Neural crest cell (in vitro differentiated cells): ENCODE data around the gene TECTA. TPM values are rescaled to one million over a fixed set of nuclear protein-coding genes. Genes with fewer than 3 reads are reported as not detected.

Source experiments
- DNase-seq: peaks from one replicate; pipeline ENCODE4 v3.0.0; 2021; ENCODE audit warnings: low read depth, mixed read lengths, low spot score
- H3K27ac Mint-ChIP-seq: one replicate; pipeline ENCODE4 v1.8.0; 2021; ENCODE audit warnings: mild to moderate bottlenecking, mixed read lengths; ENCODE audit not compliant: unreplicated experiment
- H3K27me3 Mint-ChIP-seq: 2 replicates; pipeline ENCODE4 v1.8.0; 2021; ENCODE audit warnings: low read depth, mild to moderate bottlenecking, mixed read lengths
- H3K36me3 Mint-ChIP-seq: 2 replicates; pipeline ENCODE4 v1.8.0; 2021; ENCODE audit warnings: low read depth, mild to moderate bottlenecking, mixed read lengths
- H3K4me1 Mint-ChIP-seq: 2 replicates; pipeline ENCODE4 v1.8.0; 2021; ENCODE audit warnings: mixed read lengths
- H3K4me3 Mint-ChIP-seq: one replicate; pipeline ENCODE4 v1.8.0; 2021; ENCODE audit warnings: mild to moderate bottlenecking, mixed read lengths
- H3K9me3 Mint-ChIP-seq: 2 replicates; pipeline ENCODE4 v1.8.0; 2021; ENCODE audit warnings: mixed read lengths
- CTCF ChIP-seq: fragments of 200-600 bp; sonication (generic); conservative IDR thresholded peaks from 2 replicates; pipeline ENCODE4 v1.5.0; 2021; ENCODE audit warnings: antibody characterized with exemption, mild to moderate bottlenecking
- total RNA-seq: library from RNA; stranded (reverse); gene quantifications from 2 replicates; pipeline ENCODE4 v1.2.1, GENCODE V29; 2021

The TECTA gene
- total RNA-seq, 1 donor from 2014 or later: 1.5 TPM

- no peak for DNase-seq
- Mint-ChIP-seq H3K27me3 (no peaks in the 10 kb centered on the region), H3K4me3 (no peak overlapping the region), H3K4me1 (no peaks in the 10 kb centered on the region), H3K36me3 (no peaks in the 10 kb centered on the region), H3K27ac (no peak overlapping the region), H3K9me3 (peaks cover 5% of the 10 kb centered on the region)
- no peak for TF ChIP-seq CTCF
Measured at GRCh38 chr11:121225382-121225781, 124.3 kb downstream of the TECTA start.

- Mint-ChIP-seq H3K4me3 (no peak overlapping the region), H3K36me3 (no peaks in the 10 kb centered on the region), H3K27ac (no peak overlapping the region), H3K9me3 (peaks cover 5% of the 10 kb centered on the region), H3K27me3 (no peaks in the 10 kb centered on the region), H3K4me1 (no peaks in the 10 kb centered on the region)
- no peak for TF ChIP-seq CTCF
- DNase-seq: no peak
Measured at GRCh38 chr11:121226415-121227263, 125.6 kb downstream of the TECTA start.

GRCh38 chr11:121228851-121229250 is 127.8 kb downstream of the TECTA start:
- no peak overlapping the region for H3K4me3 Mint-ChIP-seq
- peaks cover 5% of the 10 kb centered on the region for H3K9me3 Mint-ChIP-seq

GRCh38 chr11:121229495-121230215 is 128.6 kb downstream of the TECTA start:
- Mint-ChIP-seq H3K4me3 (no peak overlapping the region), H3K36me3 (no peaks in the 10 kb centered on the region), H3K4me1 (peaks cover 10% of the 10 kb centered on the region), H3K27ac (no peak overlapping the region), H3K9me3 (peaks cover 5% of the 10 kb centered on the region), H3K27me3 (no peaks in the 10 kb centered on the region)
- DNase-seq: no peak
- no peak for TF ChIP-seq CTCF

More at GRCh38 chr11:121228851-121229250, 127.8 kb downstream of the TECTA start:
- no peak overlapping the region for H3K27ac Mint-ChIP-seq
- no peaks in the 10 kb centered on the region for H3K27me3 Mint-ChIP-seq
- peaks cover 3% of the 10 kb centered on the region for H3K4me1 Mint-ChIP-seq
- no peaks in the 10 kb centered on the region for H3K36me3 Mint-ChIP-seq
- DNase-seq: no peak
- no peak for TF ChIP-seq CTCF

- peaks cover 29% of the 10 kb centered on the region for H3K4me1 Mint-ChIP-seq
Measured at GRCh38 chr11:121231576-121232278, 130.7 kb downstream of the TECTA start.

More at GRCh38 chr11:121231576-121232278, 130.7 kb downstream of the TECTA start:
- peaks cover 5% of the 10 kb centered on the region for H3K9me3 Mint-ChIP-seq
- H3K4me3 Mint-ChIP-seq: no peak overlapping the region
- H3K36me3 Mint-ChIP-seq: no peaks in the 10 kb centered on the region
- no peak overlapping the region for H3K27ac Mint-ChIP-seq
- TF ChIP-seq CTCF: no peak
- DNase-seq: no peak
- no peaks in the 10 kb centered on the region for H3K27me3 Mint-ChIP-seq
